ENCODE results near the gene PTH1R. TPM values are rescaled to one million over a fixed set of nuclear protein-coding genes. Genes with fewer than 3 reads are reported as not detected.

PTH1R gene
- total RNA-seq = 1 to 10 TPM; 1.1 to 4.2 (median 3.0) TPM

DNA sequence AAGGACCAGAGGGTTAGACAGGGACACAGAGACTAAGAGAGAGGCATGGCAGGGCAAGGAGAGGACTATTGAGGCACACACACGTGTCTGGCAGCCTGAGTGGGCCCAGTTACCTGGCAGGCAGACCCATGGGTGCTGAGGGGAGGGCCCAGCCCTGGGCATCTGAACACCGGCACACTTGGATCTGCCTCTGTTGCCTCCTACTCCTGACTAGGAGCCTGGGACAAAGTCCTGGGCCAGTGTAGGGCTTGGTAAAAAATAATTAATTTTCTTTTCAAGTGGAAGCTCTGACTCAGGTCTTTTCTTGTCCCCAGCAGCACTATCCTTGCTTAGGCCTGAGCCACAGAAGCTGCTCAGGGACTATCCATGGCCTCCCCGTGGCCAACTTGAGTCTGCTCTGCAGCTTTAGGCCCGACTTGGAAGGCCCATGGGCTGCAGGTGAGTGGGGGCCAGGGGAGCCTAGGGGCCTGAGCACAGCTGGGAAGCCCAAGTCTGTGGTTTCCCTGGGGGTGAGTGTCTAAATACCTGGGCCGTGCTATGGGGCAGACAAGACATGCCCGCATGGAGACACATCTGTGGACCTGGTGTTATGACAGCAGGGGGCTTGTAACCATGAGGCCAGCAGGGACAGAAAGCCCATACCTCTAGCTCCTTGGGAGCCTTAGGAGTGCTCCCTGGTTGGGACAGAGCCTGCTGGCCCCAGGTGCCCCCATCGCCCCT, at the start of gene PTH1R:
PTH1R (plus strand) TSS at position 316 of the 720 bp plus-strand sequence. CDS start 5,839 bp downstream, outside the sequence.
- DNase-seq (ENCODE audit: low spot score in 2 of 2) = no peak
- H3K9me3 ChIP-seq = no peaks in the 10 kb centered on the region
- 65% methylated on average over 5 of the region's 7 CpGs for WGBS
- H3K4me1 ChIP-seq = peaks cover 29% of the 10 kb centered on the region
- no peak within 1 kb of the TSS for H3K27ac ChIP-seq
- no peaks in the 10 kb centered on the region for H3K36me3 ChIP-seq
- no peak within 1 kb of the TSS for H3K4me3 ChIP-seq
- H3K27me3 ChIP-seq = peaks cover 22% of the 10 kb centered on the region
- TF ChIP-seq, protein P1, sequence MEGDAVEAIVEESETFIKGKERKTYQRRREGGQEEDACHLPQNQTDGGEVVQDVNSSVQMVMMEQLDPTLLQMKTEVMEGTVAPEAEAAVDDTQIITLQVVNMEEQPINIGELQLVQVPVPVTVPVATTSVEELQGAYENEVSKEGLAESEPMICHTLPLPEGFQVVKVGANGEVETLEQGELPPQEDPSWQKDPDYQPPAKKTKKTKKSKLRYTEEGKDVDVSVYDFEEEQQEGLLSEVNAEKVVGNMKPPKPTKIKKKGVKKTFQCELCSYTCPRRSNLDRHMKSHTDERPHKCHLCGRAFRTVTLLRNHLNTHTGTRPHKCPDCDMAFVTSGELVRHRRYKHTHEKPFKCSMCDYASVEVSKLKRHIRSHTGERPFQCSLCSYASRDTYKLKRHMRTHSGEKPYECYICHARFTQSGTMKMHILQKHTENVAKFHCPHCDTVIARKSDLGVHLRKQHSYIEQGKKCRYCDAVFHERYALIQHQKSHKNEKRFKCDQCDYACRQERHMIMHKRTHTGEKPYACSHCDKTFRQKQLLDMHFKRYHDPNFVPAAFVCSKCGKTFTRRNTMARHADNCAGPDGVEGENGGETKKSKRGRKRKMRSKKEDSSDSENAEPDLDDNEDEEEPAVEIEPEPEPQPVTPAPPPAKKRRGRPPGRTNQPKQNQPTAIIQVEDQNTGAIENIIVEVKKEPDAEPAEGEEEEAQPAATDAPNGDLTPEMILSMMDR (IDR thresholded peaks at IDR 0.05) = no peak
- TF ChIP-seq EP300 (IDR thresholded peaks at IDR 0.05) (no peak), POLR2AphosphoS5 (IDR thresholded peaks at IDR 0.05) (no peak)

DNA sequence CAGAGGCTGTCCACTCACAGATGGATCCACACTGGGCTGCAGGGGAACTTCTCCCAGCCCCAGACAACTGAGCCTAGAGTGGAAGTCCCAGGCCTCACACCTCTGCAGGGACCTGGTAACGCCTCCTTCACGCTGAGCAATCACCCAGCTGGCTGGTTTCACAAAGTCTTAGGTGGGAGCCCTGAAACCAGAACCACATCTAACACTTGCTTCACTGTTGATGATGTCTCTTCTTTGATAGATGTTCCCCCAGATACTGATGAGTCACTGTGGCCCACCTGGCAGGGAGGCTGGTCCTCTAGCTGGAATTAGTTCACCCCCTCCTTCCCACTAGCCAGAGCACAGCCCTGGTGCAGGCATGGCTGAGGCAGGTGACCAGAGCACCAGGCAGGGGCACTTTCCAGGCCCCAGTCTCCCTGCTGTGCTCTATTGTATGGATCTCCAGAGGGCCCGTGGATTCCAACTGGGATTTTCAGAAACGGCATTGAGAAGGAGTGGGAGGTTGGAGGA, 47.8 kb upstream of the PTH1R start:
- TF ChIP-seq, protein P1 (IDR thresholded peaks at IDR 0.05) = no peak
- TF ChIP-seq POLR2AphosphoS5 (IDR thresholded peaks at IDR 0.05) = no peak
- no peak for TF ChIP-seq POLR2A (IDR thresholded peaks at IDR 0.05)
- TF ChIP-seq EP300 (IDR thresholded peaks at IDR 0.05) = no peak

DNA sequence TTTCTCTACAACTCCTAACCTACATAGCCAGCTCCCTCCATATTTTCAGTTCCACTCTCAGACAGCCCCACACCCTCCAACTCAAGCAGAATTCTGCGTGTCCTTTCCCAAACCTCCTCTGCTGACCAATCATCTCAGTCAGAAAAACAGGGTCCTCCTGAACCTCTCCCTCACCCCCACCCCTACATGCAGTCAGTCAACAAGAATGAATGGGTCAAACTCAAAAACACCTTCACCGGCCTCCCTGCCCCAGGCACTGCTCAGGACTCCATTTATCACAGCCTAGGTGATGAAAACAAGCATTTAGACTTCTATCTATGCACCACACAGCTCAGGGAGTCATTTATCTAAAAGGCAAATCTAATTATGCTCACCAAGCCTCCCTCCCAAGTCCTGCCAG, 46.7 kb upstream of the PTH1R start:
- no peak for TF ChIP-seq EP300 (IDR thresholded peaks at IDR 0.05)
- 83% methylated on average over 2 of the region's 2 CpGs for WGBS
- DNase-seq (ENCODE audit: low spot score in 2 of 2) = no peak

More for the DNA sequence above, 47.8 kb upstream of the PTH1R start:
- Histone ChIP-seq H3K36me3 (no peaks in the 10 kb centered on the region), H3K9me3 (no peaks in the 10 kb centered on the region), H3K27me3 (no peaks in the 10 kb centered on the region), H3K4me1 (no peaks in the 10 kb centered on the region), H3K27ac (no peak overlapping the region), H3K4me3 (no peak overlapping the region)
- WGBS = 85% methylated on average over 3 of the region's 4 CpGs
- no peak for DNase-seq (ENCODE audit: low spot score in 2 of 2)

DNA sequence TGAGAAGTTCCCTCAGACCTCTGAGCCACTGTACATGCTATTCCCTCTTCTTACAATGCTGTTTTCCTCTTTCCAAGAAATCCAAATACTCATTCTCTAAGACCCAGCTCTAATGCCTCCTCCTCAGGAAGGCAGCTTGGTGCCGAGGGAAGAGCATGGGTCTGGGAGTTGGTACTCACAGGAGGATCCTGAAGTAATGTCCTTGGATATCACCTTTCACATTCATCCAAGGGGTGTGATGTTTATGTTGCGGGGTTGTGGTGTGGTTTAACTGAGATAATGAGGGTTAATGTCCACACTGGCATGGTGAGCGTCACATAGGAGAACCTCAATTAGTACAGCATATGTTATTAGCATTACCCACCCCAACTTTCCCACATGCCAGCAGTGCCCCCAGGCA, 46.2 kb upstream of the PTH1R start:
- H3K36me3 ChIP-seq = no peaks in the 10 kb centered on the region
- 95% methylated on average over 3 of the region's 3 CpGs for WGBS
- no peak for DNase-seq (ENCODE audit: low spot score in 2 of 2)
- H3K27ac ChIP-seq = no peak overlapping the region
- no peaks in the 10 kb centered on the region for H3K9me3 ChIP-seq
- H3K27me3 ChIP-seq = no peaks in the 10 kb centered on the region
- TF ChIP-seq, protein P1 (IDR thresholded peaks at IDR 0.05) = no peak
- TF ChIP-seq POLR2AphosphoS5 (IDR thresholded peaks at IDR 0.05) (no peak), EP300 (IDR thresholded peaks at IDR 0.05) (no peak), POLR2A (IDR thresholded peaks at IDR 0.05) (no peak)
- H3K4me3 ChIP-seq = no peak overlapping the region
- no peaks in the 10 kb centered on the region for H3K4me1 ChIP-seq

More for the DNA sequence above, 46.7 kb upstream of the PTH1R start:
- no peak overlapping the region for H3K27ac ChIP-seq
- H3K4me3 ChIP-seq = no peak overlapping the region
- no peaks in the 10 kb centered on the region for H3K27me3 ChIP-seq
- no peaks in the 10 kb centered on the region for H3K4me1 ChIP-seq
- H3K36me3 ChIP-seq = no peaks in the 10 kb centered on the region
- no peaks in the 10 kb centered on the region for H3K9me3 ChIP-seq

GRCh38 chr3:46831841-46832240, 45.7 kb upstream of the PTH1R start:
- no peak for DNase-seq (ENCODE audit: low spot score in 2 of 2)
- Histone ChIP-seq H3K4me1 (no peaks in the 10 kb centered on the region), H3K9me3 (no peaks in the 10 kb centered on the region), H3K27ac (no peak overlapping the region), H3K36me3 (no peaks in the 10 kb centered on the region), H3K4me3 (no peak overlapping the region), H3K27me3 (no peaks in the 10 kb centered on the region)
- TF ChIP-seq POLR2AphosphoS5 (IDR thresholded peaks at IDR 0.05) (no peak), POLR2A (IDR thresholded peaks at IDR 0.05) (no peak), EP300 (IDR thresholded peaks at IDR 0.05) (no peak)
- TF ChIP-seq, protein P1 (IDR thresholded peaks at IDR 0.05) = no peak
- WGBS = 48% methylated on average over 1 of the region's 1 CpG

Data from suprapubic skin (tissue), 4 donors.